ENCODE measurements around the gene SIRT5.

DNA sequence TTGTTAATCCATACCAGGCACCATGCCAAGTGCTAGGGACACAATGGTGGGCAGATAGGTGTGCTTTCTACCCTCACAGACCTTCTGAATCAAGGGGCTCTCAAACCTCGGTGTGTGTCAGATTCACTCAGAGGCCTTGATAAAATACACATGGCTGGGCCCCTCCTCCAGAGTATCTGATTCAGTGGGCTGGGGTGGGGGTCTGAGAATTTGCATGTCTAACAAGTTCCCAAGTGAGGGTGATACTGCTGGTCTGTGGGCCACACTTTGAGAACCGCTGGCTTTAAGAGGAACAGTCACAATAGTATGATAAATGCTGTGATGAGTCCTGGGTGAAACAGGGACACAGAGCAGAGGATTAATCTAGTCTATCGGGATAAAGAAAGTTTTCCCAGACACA is 35.8 kb upstream of the SIRT5 start:
- TF ChIP-seq, protein P1, sequence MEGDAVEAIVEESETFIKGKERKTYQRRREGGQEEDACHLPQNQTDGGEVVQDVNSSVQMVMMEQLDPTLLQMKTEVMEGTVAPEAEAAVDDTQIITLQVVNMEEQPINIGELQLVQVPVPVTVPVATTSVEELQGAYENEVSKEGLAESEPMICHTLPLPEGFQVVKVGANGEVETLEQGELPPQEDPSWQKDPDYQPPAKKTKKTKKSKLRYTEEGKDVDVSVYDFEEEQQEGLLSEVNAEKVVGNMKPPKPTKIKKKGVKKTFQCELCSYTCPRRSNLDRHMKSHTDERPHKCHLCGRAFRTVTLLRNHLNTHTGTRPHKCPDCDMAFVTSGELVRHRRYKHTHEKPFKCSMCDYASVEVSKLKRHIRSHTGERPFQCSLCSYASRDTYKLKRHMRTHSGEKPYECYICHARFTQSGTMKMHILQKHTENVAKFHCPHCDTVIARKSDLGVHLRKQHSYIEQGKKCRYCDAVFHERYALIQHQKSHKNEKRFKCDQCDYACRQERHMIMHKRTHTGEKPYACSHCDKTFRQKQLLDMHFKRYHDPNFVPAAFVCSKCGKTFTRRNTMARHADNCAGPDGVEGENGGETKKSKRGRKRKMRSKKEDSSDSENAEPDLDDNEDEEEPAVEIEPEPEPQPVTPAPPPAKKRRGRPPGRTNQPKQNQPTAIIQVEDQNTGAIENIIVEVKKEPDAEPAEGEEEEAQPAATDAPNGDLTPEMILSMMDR (conservative IDR thresholded peaks at IDR 0.05; ENCODE audit: low read depth, low read length): no peak
- no peak for TF ChIP-seq EZH2 (IDR thresholded peaks at IDR 0.05; ENCODE audit: borderline replicate concordance, low read depth, low read length, poor library complexity, severe bottlenecking)
